GM19372 (cell line): ENCODE results near the gene UBE2H.
"Not testable (repeated sequence)": the region's sequence is repeated elsewhere in the genome, so short reads cannot be mapped to it uniquely, and the experiment has no call there.

Source experiments
- ATAC-seq: cut with Tn5 transposase; IDR thresholded peaks from one replicate; pipeline ENCODE4 v1.9.1; 2021; ENCODE audit warnings: mild to moderate bottlenecking, low read depth, moderate library complexity; ENCODE audit not compliant: unreplicated experiment

The UBE2H gene

DNA sequence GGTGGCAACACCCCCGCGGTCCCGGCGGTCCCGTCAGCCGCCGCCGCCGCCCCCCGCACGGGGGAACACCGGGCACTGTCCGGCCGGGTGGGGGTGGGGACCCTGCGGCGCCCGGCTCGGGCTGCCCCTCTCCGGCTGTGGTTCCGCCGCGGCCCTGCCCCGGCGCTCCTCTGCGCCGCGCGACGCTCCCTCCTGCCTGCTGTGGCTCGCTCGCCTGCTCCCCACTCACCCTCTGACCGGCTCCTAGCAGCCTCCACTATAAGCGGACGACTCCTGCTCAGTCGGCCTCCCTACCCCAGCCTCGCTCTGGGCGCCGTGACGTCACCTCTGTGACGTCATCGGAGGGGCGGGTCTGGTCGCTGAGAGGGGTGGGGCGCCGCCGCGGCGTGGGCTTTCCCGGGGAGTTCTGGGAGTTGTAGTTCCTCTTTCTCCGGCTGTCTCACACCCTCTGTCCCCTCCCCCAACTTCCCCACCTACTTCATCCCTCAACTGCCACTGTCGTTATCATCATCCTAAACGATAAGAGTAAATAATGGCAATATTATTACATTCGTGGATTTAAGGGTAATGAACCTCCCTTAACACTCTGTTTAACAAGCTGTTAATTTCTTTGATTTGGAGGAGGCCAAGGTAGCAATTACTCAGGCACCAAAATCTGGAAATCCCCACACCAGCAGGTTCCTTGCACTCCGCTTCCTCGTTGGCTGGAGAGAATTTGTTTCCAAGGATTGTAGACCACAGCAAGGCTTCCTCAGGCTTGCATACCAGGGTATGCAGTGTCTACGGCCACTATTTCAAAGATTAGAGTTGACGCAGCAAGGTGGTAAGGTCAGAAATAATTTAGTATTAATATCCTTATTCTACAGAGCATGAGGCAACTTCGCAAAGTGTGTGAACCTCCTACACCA, at the start of gene UBE2H:
Gene UBE2H, minus strand, starts transcription at position 308 of the 908 bp plus-strand sequence. CDS start 405 bp downstream, outside the sequence.
- ATAC-seq = peak; percentile 67

DNA sequence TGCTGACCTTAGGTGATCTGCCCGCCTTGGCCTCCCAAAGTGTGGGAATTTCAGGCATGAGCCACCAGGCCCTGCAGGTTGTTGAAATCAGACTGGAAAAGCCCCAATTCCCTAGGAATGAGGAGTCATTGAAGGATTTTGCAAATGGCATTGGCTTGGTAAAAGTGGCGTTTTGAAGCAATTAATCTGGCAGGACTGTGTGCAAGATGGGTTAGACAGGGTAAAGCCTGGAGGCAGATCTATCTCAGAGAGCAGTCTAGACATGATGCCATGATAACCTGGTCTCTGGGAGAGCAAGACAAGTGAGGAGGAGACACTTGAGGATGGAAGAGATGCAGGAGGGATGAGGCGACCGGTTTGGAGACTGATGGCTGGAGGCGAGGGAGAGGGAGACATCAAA, 45.7 kb upstream of the UBE2H start:
- no peak for ATAC-seq

DNA sequence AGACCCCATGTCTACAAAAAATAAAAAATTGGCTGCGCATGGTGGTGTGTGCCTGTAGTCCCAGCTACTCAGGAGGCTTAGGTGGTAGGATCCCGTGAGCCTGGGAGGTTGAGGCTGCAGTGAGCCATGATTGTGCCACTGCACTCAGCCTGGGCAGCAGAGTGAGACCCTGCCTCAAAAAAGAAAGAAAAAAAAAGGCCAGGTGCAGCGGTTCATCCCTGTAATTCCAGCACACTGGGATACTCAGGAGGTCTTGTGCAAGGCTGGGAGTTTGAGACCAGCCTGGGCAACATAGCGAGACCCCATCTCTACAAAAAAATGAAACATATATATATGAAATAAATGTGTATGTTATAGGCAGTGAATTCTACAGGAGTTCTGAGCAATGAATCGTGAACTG, 44.5 kb upstream of the UBE2H start:
- no peak for ATAC-seq

DNA sequence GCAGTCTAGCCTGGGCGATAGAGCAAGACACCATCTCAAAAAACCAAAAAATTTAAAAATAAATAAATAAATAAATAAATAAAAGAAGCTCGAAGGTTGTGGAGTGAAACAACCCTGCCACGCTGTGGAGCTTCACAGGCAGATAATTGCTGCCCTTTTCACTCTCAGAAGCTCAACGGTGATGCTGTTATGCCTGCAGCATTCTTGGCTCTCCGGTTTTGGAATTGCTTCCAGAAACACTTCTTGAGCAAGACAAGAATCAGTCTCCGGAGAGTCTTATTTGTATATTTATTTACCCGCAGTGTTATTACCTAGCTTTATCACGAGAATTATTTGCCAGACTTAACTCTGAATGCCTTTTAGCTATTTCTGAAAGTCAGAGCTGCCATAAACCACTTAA, 40.5 kb upstream of the UBE2H start:
- no peak for ATAC-seq

DNA sequence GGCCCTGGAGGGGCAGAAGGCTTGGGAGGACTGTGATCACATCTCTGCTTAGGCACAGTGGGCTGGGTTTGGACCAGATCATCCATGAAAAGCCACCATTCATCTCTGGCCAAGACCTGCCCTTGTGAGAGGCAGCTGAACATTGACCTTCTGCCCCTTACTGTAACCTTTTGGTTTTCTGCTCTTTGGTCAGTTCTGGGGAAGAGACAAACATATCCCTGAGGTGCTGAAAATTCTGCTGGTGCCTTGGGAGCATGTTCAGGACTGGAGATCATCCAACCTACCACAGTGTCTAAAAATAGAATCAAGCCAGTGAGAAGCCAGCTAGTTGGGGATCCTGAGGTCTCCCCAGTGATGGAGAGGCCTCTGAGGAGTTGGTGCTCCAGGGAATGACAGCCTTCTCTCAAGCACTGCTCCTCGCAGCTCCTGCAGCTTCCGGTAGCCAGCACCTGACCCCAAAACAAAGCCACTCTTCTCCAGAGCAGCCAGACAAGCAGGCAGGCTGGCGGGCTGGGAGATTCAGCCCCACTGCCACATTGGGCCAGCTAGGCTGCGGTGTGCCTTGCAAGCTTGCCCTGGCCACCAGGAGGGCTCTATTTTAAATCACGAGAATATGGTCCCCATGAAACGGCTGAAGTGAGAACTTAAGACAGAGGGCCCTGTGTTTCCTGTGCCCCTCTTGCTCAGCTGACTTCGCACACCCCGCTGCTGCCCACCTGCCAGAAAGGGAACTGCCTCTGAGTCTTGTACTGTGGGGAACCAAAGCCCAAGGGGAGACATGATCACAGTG, 37.8 kb upstream of the UBE2H start:
- ATAC-seq = no peak

DNA sequence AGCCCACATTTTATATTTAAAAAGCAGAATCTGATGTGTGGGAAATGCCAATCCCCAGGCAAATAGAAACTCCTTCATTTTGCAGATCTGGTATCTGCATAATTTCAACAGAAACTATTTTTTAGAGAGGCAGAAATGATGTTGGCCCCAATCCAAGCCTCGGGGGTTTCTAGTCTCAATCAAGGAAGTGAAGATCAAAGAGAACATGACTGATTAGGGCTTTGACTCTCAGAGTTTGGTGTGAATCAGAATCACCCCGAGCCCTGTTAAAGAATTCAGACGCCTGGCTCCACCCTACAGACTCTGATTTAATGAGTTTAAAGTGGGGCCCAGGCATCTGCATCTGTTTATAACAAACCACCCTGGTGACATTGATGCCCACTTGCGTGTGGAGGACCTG, 36.7 kb upstream of the UBE2H start:
- no peak for ATAC-seq

DNA sequence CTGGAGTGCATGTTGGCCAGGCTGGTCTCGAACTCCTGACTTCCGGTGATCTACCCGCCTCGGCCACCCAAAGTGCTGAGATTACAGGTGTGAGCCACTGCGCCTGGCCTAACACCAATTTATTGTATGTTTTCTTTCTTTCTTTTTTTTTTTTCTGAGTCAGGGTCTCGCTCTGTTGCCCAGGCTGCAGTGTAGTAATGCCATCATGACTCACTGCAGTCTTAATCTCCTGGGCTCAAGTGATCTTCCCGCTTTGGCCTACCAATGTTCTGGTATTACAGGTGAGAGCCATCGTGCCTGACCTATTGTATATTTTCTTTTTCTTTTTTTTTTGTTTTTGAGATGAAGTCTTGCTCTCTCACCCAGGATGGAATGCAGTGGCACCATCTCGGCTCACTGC, 33.8 kb upstream of the UBE2H start:
- ATAC-seq = no peak

DNA sequence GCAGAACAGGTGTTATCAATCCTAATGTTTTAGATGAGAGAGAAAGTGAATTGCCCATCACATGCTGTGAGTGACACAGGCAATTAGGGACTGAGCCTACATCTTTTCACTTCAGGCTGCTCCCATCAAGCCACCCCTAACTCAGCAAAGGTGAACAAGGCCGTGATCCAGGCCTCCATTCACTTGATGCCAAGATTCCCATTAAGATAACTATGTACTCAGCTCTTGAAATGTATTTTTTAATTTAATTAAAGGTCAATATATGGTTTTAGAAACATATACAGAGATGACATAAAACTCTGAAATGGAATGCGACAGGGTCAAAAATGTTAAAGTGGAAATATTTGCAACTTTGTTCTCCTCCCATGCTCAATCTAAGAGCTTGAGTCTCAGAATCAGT, 27.9 kb upstream of the UBE2H start:
- no peak for ATAC-seq

DNA sequence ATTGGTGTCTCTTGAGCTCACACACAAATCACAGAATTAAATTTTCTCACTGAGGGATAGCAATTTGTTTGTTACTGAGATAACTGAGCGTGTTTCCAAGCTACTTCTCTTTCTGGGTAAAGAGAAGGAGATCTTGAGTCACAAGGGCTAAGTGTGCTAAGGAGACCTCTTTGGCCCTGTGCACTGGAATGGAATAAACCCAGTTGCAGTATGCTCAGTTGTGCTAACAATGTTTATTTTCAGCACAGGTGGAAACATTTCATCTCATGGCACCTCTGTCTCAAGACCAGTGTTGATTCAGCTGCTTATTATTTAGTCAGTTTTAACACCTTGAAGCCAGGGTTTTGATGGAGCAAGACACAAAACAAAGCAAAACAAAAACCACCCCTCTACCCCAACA, 22.5 kb upstream of the UBE2H start:
- ATAC-seq = no peak

DNA sequence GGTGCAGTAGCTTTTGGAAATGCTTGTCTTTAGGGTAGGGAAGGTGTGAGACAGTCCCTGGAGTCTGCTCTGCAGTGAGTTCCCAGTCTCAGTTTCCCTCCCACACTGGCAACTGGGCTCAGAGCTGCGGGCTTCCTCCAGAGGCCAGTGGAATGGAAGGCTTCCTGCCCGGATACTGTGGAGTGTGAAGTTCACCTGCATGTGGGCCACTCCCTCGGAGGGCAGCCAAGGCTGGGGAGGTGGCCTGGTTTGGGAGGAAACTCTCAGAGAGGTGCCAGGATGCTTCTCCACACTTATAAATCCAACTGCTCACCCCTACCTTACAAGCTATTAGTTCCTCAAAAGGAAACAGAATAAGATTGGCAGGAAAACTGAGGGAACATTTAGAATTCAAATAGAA, 18.1 kb upstream of the UBE2H start:
- no peak for ATAC-seq

DNA sequence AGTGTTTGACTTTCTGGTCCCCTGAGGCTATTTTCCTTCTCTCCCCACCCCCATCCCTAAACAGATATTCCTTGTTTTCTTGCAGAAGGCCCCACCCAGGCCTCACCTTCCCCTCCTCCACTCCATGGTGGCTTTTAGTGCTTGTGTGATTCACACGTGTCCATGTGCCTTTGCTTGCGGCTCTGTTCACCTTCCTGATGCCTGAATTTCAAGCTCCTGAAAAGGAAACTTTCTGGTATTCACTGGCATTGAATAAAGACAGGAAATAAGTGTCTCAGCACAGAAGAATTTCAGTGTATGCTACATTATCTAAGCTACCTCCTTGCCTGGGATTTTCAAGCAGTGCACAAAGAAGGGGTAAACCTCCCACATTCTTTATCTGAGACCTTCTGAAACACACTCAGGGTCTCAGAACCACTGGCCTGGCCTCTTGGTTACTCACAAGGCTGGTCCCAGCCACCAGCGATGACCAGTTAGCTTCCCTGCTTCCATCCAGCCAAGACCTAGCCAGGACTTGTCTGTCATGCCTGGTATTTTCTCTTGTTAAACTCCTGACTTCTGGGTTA, 17.2 kb upstream of the UBE2H start:
- ATAC-seq = no peak

DNA sequence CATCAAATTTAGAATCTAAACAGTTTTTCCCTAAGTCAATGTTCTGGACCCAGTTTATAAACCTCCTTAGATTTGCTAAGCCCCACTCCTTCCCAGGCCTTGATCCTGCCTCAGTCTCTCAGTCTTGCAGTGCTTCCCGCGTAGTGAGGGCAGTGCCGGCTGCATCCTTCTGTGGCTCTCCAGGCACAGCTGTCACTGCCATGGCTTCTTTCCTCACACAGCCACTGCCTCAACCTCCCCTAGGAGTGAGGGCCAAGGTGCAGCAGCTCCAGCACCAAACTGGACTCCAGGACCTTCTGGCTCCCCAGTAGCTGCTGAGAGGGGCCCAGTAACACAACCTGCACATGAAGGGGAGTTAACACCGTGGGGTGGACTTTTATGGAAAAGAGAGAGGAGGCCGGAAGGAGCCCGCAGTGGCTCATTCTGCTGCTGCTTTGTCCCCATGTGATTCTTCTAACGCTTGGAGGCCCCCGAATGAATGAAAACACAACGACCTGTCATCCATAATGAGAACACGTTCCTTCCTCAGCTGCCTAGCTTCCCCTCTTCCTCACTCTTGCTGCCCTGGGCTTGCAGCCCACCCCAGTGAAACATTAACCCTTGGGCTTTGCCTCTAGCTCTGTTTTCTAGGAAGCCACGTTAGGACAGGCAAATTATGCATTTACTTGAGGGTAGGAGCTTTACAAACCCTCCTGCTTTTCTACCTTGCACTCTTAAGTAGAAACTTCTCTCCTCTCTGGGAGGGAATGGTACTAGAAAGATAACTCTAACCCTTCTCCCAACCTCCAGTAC, 16.0 kb upstream of the UBE2H start:
- ATAC-seq = no peak

DNA sequence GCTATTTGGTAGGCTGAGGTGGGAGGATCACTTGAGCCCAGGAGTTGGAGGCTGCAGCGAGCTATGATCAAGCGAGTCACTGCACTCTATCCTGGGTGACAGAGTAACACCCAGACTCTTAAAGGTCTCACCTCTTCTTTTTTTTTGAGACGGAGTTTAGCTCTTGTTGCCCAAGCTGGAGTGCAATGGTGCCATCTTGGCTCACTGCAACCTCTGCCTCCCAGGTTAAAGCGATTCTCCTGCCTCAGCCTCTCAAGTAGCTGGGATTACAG, 7.4 kb upstream of the UBE2H start:
- not testable (repeated sequence) for ATAC-seq

DNA sequence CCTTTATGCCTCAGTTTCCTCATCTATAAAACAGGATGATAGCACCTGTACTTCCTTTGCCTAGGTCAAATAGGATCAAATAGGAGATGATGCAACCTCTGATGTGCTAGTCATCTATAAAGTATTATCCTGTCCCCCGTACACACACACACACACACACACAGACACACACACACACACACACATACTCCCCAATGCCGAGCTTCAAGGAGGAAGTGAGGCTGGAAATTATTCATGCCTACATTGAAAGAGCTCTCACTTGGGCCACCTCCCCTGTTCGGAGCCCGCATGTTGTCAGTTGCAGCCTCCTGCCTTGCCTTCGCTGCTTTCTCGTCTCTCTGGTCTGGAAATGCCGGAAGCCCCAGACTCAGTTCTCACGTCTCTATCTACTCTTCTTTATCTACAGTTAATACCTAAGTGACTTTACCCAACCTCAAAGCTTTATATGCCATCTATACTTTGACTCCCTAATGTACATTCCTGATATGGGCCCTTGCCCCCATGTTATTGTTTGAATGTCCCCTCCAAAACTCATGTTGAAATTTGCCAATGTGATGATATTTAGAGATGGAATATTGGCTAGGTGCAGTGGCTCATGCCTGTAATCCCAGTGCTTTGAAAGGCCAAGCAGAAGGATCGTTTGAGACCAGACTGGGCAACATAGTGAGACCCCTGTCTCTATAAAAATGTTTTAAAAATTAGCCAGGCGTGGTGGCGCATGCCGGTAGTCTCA, 6.9 kb upstream of the UBE2H start:
- ATAC-seq = no peak

DNA sequence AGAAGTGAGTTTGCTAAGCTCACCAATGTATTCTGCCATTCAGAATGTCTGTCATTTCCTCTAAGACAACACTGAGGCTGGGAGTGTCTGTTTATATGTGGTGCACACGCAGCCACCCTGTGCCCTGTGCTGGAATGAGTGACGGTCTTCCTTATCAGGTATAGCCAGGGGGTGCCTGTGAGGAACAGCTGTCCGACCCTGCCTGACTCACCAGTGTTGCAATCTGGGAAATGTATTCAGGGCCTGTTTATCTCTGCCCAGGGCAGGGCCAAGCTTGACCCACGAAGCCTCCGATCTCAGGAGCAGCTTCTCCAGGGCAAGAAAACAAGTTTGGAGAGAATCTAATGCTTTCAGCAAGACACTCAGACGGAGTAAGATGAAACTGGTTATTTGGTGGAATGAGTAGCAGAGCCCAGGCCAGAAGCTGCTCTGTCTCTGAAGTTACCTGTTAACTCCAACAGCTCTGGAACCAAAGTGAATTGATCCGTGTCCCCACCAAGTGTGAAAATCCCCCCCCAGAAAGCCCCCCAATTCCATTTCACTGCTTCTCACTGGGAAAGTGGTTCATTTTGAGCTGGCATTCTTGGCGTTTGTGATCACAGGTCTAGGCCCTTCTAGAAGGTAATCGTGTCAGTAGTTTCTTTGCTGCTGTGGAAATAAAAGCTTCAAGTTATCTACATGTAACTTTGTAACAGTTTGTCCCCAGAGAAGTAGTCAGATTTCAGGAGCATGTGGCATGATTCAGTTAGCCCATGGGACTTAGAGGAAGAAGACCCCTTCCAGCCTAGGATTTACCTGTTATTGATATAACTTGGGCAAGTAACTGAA, 6.1 kb upstream of the UBE2H start:
- ATAC-seq = no peak

DNA sequence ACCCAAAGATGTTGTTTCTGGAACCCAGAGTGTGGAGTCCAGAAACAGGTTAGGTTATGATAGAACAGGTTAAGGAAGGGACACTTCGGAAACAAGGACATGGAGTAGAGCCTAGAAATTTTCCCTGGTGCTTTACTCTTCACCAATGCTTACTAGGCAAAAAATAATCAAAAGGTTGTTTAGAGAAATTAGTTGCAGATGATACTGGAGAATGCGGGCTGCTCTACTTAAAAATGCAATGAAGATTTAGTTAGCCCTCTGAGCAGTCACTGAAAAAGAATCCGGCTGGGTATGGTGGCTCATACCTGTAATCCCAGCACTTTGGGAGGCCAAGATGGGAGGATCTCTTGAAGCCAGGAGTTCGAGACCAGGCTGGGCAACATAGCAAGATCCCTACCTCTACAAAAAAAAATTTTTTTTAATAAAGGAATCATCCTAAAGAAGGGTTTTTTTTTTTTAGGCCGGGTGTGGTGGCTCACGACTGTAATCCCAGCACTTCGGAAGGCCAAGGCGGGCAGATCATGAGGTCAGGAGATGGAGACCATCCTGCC, 3.3 kb upstream of the UBE2H start:
- no peak for ATAC-seq

DNA sequence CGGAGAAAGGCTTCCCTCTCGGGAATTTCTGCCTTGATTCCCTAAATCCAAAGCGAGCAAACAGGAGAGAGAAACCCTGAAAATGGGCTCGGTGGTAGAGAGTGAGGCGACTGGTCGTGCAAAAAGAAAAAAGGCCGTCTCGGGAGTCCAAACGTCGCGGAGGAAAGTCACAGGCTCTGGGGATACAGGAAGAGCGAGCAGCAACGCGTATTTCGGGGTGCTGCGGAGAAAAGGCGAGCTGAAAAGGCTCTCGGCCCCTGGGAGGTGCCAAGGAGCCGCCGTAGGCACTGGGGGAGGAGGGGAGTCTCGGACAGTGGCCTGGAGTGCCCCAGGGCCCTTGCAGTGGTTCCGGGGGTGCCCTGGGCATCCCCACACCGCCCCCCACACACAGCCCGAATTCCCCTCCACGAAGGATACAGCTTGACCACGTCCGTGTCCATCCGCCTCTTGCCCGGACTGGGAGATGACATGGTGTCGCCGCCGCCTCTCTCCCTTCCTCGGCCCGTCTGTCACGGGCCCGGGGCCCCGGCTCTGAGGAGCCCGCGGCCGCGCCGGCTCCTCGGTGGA, 591 bp downstream of the UBE2H start:
- ATAC-seq = peak; percentile 20

DNA sequence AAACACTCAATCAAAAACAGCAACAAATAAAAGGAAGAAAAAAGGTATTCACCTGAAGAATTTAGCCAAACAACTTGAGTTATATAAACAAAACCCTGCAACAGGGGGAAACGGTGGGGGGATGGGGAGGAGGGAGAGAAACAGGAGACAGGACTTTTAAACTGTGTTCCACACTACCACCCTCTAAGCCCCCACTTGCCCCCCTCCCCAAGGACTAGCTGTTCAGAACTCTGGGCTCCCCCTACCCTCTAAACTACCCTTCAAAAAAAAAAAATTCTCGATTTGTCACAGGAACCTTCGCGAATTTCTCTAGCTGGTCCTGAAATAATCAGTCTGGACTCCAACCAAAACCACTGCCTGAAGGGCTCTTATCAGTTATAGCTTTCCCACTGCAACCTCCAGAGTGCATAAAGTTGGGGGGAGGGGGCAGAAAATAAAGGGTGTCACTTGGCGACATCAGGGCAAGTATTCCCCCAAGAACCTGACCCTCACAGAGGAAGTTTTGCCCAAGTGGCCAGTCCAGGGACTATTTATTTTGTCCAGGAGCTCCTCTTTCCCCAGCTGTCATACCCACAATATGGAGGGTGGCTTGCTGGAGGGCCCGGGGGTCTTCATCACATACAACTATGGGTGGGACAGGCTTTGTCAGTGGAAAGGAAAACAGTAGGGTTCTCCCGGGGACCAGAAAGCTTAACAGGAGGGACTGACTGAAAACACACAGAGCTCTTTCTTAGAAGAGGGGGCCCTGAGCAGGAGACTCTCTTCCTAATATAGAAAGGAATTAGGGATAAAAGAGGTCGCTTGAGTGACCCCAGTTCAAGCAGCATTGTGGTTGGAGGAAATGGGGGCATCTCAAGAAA, 1.3 kb downstream of the UBE2H start:
- ATAC-seq = no peak
